SW 1271 (cell line): ENCODE measurements around the gene MICA.

ENCODE experiments used
- DNase-seq, 2 experiments: peaks; one replicate each; lab custom pipeline; 2025; lab: John Stamatoyannopoulos, UW

The MICA gene

GRCh38 chr6:31460361-31461025, 57.1 kb downstream of the MICA start:
- no peak for DNase-seq

- DNase-seq = no peak
These were observed 58.9 kb downstream of the MICA start for GRCh38 chr6:31462026-31462963.

DNA sequence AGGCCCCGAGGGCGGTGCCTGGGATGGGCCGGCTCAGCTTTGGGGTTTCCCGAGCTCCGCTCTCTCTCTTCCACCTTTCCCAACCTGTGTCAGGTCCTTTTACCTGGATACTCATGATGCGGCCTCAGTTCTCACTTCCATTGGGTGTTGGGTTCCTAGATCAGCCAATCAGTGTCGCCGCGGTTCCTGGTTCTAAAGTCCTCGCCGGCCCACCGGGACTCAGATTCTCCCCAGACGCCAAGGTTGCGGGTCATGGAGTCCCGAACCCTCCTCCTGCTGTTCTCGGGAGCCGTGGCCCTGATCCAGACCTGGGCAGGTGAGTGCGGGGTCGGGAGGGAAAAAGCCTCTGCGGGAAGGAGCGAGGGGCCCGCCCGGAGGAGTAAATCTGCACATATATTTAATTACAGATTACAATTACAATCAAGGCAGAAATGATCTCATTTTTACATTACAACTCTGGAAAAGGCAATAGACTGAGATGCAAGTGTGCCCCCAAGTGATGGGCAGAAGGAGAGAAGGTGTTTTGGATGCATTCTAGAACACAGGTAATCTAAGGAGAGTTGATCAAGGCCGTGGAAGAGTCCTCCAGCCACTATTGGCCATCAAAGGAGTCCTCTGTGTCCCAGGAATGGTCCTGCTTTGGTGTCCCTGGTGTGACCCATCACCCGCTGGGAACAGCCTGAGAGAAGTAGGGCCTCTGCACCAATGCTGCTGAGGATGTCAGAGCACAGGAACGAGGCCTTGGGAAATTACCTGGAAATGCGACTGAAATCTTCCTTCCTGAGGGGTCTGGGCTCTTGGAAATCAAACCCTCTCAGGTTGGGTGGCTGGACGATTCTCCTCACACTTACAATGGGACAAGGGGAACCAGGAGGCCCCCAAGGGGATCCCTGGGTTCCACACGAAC, 59.8 kb downstream of the MICA start:
- DNase-seq = no peak

DNA sequence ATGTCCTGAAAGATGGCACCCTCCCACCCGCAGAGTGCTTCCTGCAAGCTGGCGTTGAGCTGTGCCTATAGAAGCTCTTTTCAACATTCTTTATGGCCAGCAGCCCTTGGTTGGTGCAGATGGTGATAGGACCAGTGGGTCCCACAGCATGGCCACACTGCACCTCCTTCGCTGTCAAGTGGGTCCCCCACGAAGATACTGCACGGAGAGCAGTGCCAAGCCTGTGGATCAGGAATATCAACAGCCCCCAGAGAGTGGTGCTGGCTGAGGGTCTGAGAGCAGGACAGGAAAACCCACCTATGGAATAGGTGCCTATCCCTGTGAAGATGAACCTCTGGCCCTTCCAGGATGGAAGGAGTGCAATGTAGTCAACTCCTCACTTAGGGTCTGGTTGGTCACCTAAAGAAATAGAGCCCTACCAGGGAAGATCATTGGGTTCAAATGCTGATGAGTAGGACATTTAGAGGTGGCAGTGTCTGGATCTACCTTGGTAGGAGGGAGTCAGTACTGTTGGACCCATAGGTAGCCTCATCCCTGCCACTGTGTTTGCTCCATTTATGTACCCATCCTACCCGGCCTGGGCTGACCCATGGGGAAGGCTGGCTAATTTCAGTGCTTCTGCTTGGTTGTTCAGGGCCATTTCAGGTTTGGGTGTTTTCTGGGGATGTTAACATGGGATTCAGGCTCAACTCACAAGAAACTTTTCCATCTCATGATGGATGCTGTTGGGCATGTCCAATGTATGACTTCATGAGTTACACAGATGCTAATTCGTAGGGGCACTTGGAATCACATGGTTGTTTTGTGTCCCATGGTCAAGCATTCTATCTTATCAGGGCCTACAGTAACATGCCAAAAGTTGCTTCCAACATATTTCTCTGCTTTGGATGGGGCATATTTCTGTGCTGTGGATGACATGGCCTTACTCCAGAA, 61.1 kb downstream of the MICA start:
- DNase-seq = no peak
